Kidney (tissue), 14 donors: ENCODE data around the gene SLC22A23. TPM values are rescaled to one million over a fixed set of nuclear protein-coding genes. Genes with fewer than 3 reads are reported as not detected.

Experiments used
- DNase-seq, 5 donors: peaks; one replicate each; pipeline ENCODE4 v3.0.0-alpha.2; 2013 to 2020
- FAIRE-seq: peaks from 2 replicates; lab custom pipeline; 2012; peaks lifted over from hg19 to GRCh38; lab: Jason Lieb, UNC
- H3K27ac ChIP-seq, 2 donors: one replicate each; pipeline ENCODE4 v1.7.0; 2013; ENCODE audit warnings: low read depth in 2 of 2, low read length in 2 of 2, inconsistent platforms in 1 of 2
- H3K27me3 ChIP-seq: one replicate; pipeline ENCODE4 v1.7.1; 2013; ENCODE audit warnings: low read length, inconsistent platforms; ENCODE audit not compliant: control insufficient read depth, insufficient read depth
- H3K36me3 ChIP-seq, 3 donors: one replicate each; pipeline versions ENCODE4 v1.7.0 to v1.7.1; 2013; ENCODE audit warnings: low read length in 3 of 3, control low read depth in 1 of 3, inconsistent platforms in 1 of 3; ENCODE audit not compliant: insufficient read depth in 3 of 3, control insufficient read depth in 2 of 3
- H3K4me1 ChIP-seq, 3 donors: one replicate each; pipeline versions ENCODE4 v1.7.0 to v1.7.1; 2013; ENCODE audit warnings: low read length in 3 of 3, inconsistent platforms in 1 of 3, low read depth in 1 of 3; ENCODE audit not compliant: control insufficient read depth in 2 of 3, insufficient read depth in 2 of 3
- H3K4me3 ChIP-seq, 3 donors: one replicate each; pipeline versions ENCODE4 v1.7.0 to v1.8.1; 2013; ENCODE audit warnings: low read length in 3 of 3, control low read depth in 1 of 3, inconsistent platforms in 1 of 3
- H3K9ac ChIP-seq, 3 donors: one replicate each; pipeline versions ENCODE4 v1.7.0 to v1.7.1; 2013; ENCODE audit warnings: low read length in 3 of 3, control low read depth in 1 of 3, inconsistent platforms in 1 of 3
- H3K9me3 ChIP-seq, 3 donors: one replicate each; pipeline versions ENCODE4 v1.7.0 to v1.7.1; 2013; ENCODE audit warnings: low read length in 3 of 3, control low read depth in 1 of 3, inconsistent platforms in 1 of 3; ENCODE audit not compliant: control insufficient read depth in 2 of 3, insufficient read depth in 1 of 3
- CTCF ChIP-seq: IDR thresholded peaks from 3 replicates; pipeline ENCODE4 v1.5.1; 2012; ENCODE audit warnings: mild to moderate bottlenecking, moderate library complexity, borderline replicate concordance; ENCODE audit not compliant: insufficient read depth; ENCODE audit errors: extremely low read depth
- intact Hi-C: fragments of 100-400 bp; cut with DNase I; formaldehyde crosslinking; loops from one replicate; pipeline ENCODE4 v1.11.1; 2022
- polyA plus RNA-seq: library from polyadenylated mRNA; stranded (reverse); fragments of 350-450 nt; fragmentation: Illumina TruSeq; extraction: RNeasy Lipid Tissue Mini Kit (QIAGEN cat#74804); gene quantifications from one replicate; pipeline ENCODE4 v1.2.3, GENCODE V29; 2014; ENCODE audit warnings: low read depth, low replicate concordance; ENCODE audit not compliant: insufficient read depth
- total RNA-seq: library from RNA; stranded (reverse); fragmentation: NEBNext Ultra II Directional; extraction: Animal tissue kit (Norgen Biotek cat#: 25700); gene quantifications from one replicate; pipeline ENCODE4 v1.2.1, GENCODE V29; 2021
- donor health status: control.
- donor health status: control.
- donor health status: control.
- donor health status: control.
- donor health status: control.
- donor health status: DM: yes; HTN: yes; CAD: no.
- donor health status: Normal renal cell carcinoma (clear cell type).

The SLC22A23 gene
- total and polyA plus RNA-seq, 2 donors from 2014 or later = 5.3 to 5.7 TPM

DNA sequence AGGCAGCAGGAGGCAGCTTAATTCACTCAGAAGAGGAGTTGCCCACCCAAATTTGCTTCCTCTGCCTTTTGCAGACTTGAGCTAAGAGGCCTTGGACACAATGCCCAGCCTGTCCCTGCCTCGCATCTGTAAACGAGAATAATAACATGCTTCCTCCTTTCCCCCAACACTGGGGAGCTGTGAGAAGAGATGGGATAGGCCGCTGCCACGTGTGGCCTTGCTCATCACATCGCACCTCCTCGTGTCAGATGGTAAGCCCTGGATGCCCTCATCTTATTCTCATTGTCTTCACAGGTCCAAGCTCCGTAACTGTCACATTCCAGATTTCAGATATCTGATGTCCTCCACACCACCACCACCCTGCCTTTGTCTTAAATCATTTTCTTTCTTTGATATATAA lies 216.3 kb downstream of the SLC22A23 start:
- Histone ChIP-seq H3K4me1 (no peaks in the 10 kb centered on the region), H3K4me3 (no peak overlapping the region), H3K36me3 (no peaks in the 10 kb centered on the region), H3K27ac (no peak overlapping the region), H3K27me3 (no peaks in the 10 kb centered on the region), H3K9ac (no peak overlapping the region), H3K9me3 (no peaks in the 10 kb centered on the region)
- intact Hi-C loops = loop anchor here (10.0 kb wide), 2 partner anchors 76 to 116 kb away; no protein-coding TSS in a partner anchor
- TF ChIP-seq CTCF = no peak
- FAIRE-seq (no peak), DNase-seq (no peak)

DNA sequence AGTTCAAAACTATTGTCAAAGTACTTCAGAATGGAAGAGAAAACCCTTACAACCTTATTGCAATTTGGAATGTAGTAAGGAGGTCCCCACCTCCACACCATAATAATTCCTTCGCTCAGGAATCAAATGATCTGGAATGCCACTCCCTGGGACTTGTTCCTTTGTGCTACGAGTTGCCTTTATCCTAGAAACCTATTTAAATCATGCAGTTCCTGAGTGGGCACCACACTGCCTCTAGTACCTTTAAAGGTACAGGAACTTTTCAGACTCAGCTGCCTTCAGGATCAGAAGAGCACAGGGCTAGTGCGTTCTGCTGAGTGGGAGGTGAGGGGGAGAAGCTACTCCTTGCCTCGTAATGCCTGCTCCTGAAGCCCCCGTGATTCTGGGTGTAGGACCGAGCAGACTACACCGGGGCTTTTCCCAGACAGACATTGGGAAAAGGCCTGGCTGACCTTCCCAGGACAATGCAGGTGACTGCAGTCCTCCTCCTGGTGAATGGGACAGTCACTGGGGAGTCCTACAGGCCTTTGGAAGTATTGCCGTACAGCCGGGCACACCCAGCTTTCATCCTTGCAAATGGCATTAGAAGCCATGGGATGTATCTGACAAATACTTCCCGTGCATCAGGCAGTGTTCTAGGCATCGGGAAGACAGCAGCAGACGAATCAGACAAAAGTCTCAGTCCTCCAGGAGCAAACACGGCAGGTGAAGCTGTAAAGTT lies 217.6 kb downstream of the SLC22A23 start:
- Histone ChIP-seq H3K4me1 (no peaks in the 10 kb centered on the region), H3K27me3 (no peaks in the 10 kb centered on the region), H3K4me3 (no peak overlapping the region), H3K9ac (no peak overlapping the region), H3K27ac (no peak overlapping the region), H3K36me3 (no peaks in the 10 kb centered on the region), H3K9me3 (no peaks in the 10 kb centered on the region)
- TF ChIP-seq CTCF = no peak
- FAIRE-seq = no peak
- DNase-seq = no peak
- intact Hi-C loops = no loop called here

GRCh38 chr6:3237761-3238662 lies 218.8 kb downstream of the SLC22A23 start:
- H3K9ac ChIP-seq = no peak overlapping the region
- intact Hi-C loops = no loop called here
- no peak for DNase-seq

More at GRCh38 chr6:3237761-3238662, 218.8 kb downstream of the SLC22A23 start:
- no peaks in the 10 kb centered on the region for H3K9me3 ChIP-seq
- no peak overlapping the region for H3K27ac ChIP-seq
- no peaks in the 10 kb centered on the region for H3K4me1 ChIP-seq
- no peak overlapping the region for H3K4me3 ChIP-seq
- H3K27me3 ChIP-seq = peaks cover 6% of the 10 kb centered on the region
- no peak for TF ChIP-seq CTCF
- H3K36me3 ChIP-seq = no peaks in the 10 kb centered on the region
- FAIRE-seq = no peak
